KOPT-K1 (cell line): ENCODE data around the gene EHD1.

ENCODE experiments used
- H3K27ac ChIP-seq: fragments of 200-600 bp; sonication (generic); 2 replicates; pipeline ENCODE4 v1.5.1; 2016; ENCODE audit warnings: antibody characterized with exemption, mild to moderate bottlenecking, low read depth, low read length; ENCODE audit not compliant: poor library complexity, severe bottlenecking
- H3K36me3 ChIP-seq: fragments of 200-600 bp; sonication (generic); 2 replicates; pipeline ENCODE4 v1.5.1; 2017; ENCODE audit warnings: antibody characterized with exemption, mild to moderate bottlenecking, low read length, moderate library complexity; ENCODE audit not compliant: insufficient read depth
- H3K9me3 ChIP-seq: fragments of 200-600 bp; sonication (generic); 2 replicates; pipeline ENCODE4 v1.5.1; 2017; ENCODE audit warnings: antibody characterized with exemption, low read length, mild to moderate bottlenecking; ENCODE audit not compliant: insufficient read depth, poor library complexity, severe bottlenecking

EHD1 gene

GRCh38 chr11:64805481-64805880 is 72.9 kb downstream of the EHD1 start:
- H3K9me3 ChIP-seq: no peaks in the 10 kb centered on the region
- peaks cover 44% of the 10 kb centered on the region; the same call in 1 of the 2 replicates for H3K36me3 ChIP-seq
- H3K27ac ChIP-seq: no peak overlapping the region

GRCh38 chr11:64804346-64805210 is 73.8 kb downstream of the EHD1 start:
- Histone ChIP-seq H3K27ac (no peak overlapping the region), H3K9me3 (no peaks in the 10 kb centered on the region), H3K36me3 (peaks cover 48% of the 10 kb centered on the region; the same call in 1 of the 2 replicates)

- peak overlapping the region; percentile 52 for H3K27ac ChIP-seq
- peaks cover 55% of the 10 kb centered on the region; the same call in 1 of the 2 replicates for H3K36me3 ChIP-seq
- H3K9me3 ChIP-seq: no peaks in the 10 kb centered on the region
Observed at GRCh38 chr11:64803846-64804345, 74.5 kb downstream of the EHD1 start.

GRCh38 chr11:64803158-64803845 is 75.1 kb downstream of the EHD1 start, which contains the start of gene MAP4K2:
TSS of gene MAP4K2 (minus strand) at chr11:64803214. CDS start at chr11:64803149, 65 bp downstream.
- peak within 1 kb of the TSS; percentile 52 for H3K27ac ChIP-seq
- H3K36me3 ChIP-seq: peaks cover 59% of the 10 kb centered on the region; the same call in 1 of the 2 replicates
- H3K9me3 ChIP-seq: no peaks in the 10 kb centered on the region

- Histone ChIP-seq H3K9me3 (no peaks in the 10 kb centered on the region), H3K27ac (peak overlapping the region; percentile 52), H3K36me3 (peaks cover 52% of the 10 kb centered on the region; the same call in 1 of the 2 replicates)
Observed at GRCh38 chr11:64802370-64803157, 75.9 kb downstream of the EHD1 start.
